Peyer's patch (tissue), 4 donors: ENCODE data around the gene LARP4B. TPM values are rescaled to one million over a fixed set of nuclear protein-coding genes. Genes with fewer than 3 reads are reported as not detected.

Experiments used
- DNase-seq, 3 donors: peaks; one replicate each; pipeline ENCODE4 v3.0.0-alpha.2; 2017 to 2019
- H3K27ac ChIP-seq, 4 donors: fragments of 200-600 bp; sonication (generic); one replicate each; pipeline ENCODE4 v1.5.1; 2016 to 2019
- H3K27me3 ChIP-seq, 2 donors: fragments of 200-600 bp; sonication (generic); one replicate each; pipeline ENCODE4 v1.5.1; 2019
- H3K36me3 ChIP-seq, 3 donors: fragments of 200-600 bp; sonication (generic); one replicate each; pipeline ENCODE4 v1.5.1; 2016 to 2019
- H3K4me1 ChIP-seq, 4 donors: fragments of 200-600 bp; sonication (generic); one replicate each; pipeline ENCODE4 v1.5.1; 2016 to 2019
- H3K4me3 ChIP-seq, 4 donors: fragments of 200-600 bp; sonication (generic); 1 replicate in 3 of 4; 2 replicates in 1 of 4; pipeline ENCODE4 v1.5.1; 2016 to 2019; ENCODE audit warnings: mild to moderate bottlenecking in 1 of 4
- H3K9me3 ChIP-seq, 4 donors: fragments of 200-600 bp; sonication (generic); one replicate each; pipeline ENCODE4 v1.5.1; 2016 to 2019; ENCODE audit warnings: mild to moderate bottlenecking in 1 of 4
- POLR2A ChIP-seq, 2 donors: fragments of 450-650 bp; IDR thresholded peaks; one replicate each; pipeline ENCODE4 v1.5.1; 2017; ENCODE audit warnings: antibody characterized with exemption in 2 of 2, mild to moderate bottlenecking in 2 of 2, moderate library complexity in 2 of 2
- total RNA-seq, 4 donors: library from RNA; depleted of rRNA; stranded (reverse); fragments of >200 nt; gene quantifications; one replicate each; pipeline ENCODE4 v1.1.0, GENCODE V29; 2016
- TF ChIP-seq, protein P1 (sequence below), 6 experiments: fragments of 450-650 bp in 4 of 6; fragments of 200-600 bp in 2 of 6; sonication (generic) in 1 of 6; IDR thresholded peaks; one replicate each; pipeline ENCODE4 v1.5.1; 2017 to 2019; ENCODE audit warnings: antibody characterized with exemption in 6 of 6, mild to moderate bottlenecking in 3 of 6, moderate library complexity in 1 of 6

Gene LARP4B
- total RNA-seq, 4 donors from 2014 or later: 77.2 to 106 (median 93.3) TPM

- no peaks in the 10 kb centered on the region for H3K27me3 ChIP-seq
- H3K27ac ChIP-seq: no peak overlapping the region
- TF ChIP-seq, protein P1, sequence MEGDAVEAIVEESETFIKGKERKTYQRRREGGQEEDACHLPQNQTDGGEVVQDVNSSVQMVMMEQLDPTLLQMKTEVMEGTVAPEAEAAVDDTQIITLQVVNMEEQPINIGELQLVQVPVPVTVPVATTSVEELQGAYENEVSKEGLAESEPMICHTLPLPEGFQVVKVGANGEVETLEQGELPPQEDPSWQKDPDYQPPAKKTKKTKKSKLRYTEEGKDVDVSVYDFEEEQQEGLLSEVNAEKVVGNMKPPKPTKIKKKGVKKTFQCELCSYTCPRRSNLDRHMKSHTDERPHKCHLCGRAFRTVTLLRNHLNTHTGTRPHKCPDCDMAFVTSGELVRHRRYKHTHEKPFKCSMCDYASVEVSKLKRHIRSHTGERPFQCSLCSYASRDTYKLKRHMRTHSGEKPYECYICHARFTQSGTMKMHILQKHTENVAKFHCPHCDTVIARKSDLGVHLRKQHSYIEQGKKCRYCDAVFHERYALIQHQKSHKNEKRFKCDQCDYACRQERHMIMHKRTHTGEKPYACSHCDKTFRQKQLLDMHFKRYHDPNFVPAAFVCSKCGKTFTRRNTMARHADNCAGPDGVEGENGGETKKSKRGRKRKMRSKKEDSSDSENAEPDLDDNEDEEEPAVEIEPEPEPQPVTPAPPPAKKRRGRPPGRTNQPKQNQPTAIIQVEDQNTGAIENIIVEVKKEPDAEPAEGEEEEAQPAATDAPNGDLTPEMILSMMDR (IDR thresholded peaks at IDR 0.05): no peak
- TF ChIP-seq POLR2A (IDR thresholded peaks at IDR 0.05): no peak
- no peak for DNase-seq
- H3K4me3 ChIP-seq: no peak overlapping the region
- H3K9me3 ChIP-seq: no peaks in the 10 kb centered on the region
- no peaks in the 10 kb centered on the region for H3K36me3 ChIP-seq
- H3K4me1 ChIP-seq: no peaks in the 10 kb centered on the region
Measured at GRCh38 chr10:775245-776075, 156.0 kb downstream of the LARP4B start.

- H3K4me1 ChIP-seq: no peaks in the 10 kb centered on the region
- no peak for DNase-seq
- no peak overlapping the region for H3K27ac ChIP-seq
- no peaks in the 10 kb centered on the region for H3K36me3 ChIP-seq
- H3K9me3 ChIP-seq: no peaks in the 10 kb centered on the region
- H3K4me3 ChIP-seq: no peak overlapping the region
- TF ChIP-seq, protein P1 (IDR thresholded peaks at IDR 0.05): no peak
- no peak for TF ChIP-seq POLR2A (IDR thresholded peaks at IDR 0.05)
- no peaks in the 10 kb centered on the region for H3K27me3 ChIP-seq
Measured at GRCh38 chr10:774661-775244, 156.8 kb downstream of the LARP4B start.

- no peak overlapping the region for H3K4me3 ChIP-seq
- H3K36me3 ChIP-seq: no peaks in the 10 kb centered on the region
- H3K4me1 ChIP-seq: no peaks in the 10 kb centered on the region
- H3K9me3 ChIP-seq: no peaks in the 10 kb centered on the region
- no peak for DNase-seq
- no peaks in the 10 kb centered on the region for H3K27me3 ChIP-seq
- TF ChIP-seq, protein P1 (IDR thresholded peaks at IDR 0.05): no peak
- no peak for TF ChIP-seq POLR2A (IDR thresholded peaks at IDR 0.05)
- no peak overlapping the region for H3K27ac ChIP-seq
Measured at GRCh38 chr10:774223-774622, 157.3 kb downstream of the LARP4B start.

DNA sequence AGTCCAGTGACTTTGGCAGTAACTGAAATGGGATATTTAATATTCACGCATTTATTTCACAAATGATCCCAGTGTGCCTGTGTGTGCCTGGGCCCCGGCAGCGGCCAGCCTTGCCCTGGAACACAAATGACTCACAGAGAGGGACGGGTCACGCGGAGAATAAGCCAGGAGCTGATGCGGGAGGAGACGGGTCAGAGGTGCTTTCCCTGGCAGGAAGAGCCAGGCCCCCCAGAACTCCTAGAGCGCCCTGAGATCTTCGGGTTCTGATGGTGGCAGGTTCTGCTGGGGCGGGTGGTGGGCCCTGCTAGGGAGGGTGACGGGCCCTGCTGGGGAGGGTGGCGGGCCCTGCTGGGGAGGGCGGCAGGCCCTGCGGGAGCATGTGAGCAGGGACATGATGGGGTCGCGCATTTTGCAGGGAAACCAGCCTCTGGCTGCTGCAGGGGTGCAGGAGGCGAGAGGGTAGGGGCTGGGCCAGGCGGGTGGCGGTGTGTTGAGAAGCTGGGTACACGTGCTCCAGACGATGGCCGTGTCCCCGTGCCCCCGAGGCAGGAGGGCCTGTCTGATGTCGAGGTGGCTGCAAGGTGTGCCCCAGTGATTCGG lies 157.8 kb downstream of the LARP4B start:
- no peaks in the 10 kb centered on the region for H3K4me1 ChIP-seq
- TF ChIP-seq POLR2A (IDR thresholded peaks at IDR 0.05): no peak
- TF ChIP-seq, protein P1 (IDR thresholded peaks at IDR 0.05): no peak

GRCh38 chr10:772227-772637 lies 159.3 kb downstream of the LARP4B start:
- no peaks in the 10 kb centered on the region for H3K9me3 ChIP-seq
- H3K36me3 ChIP-seq: no peaks in the 10 kb centered on the region
- no peak overlapping the region for H3K4me3 ChIP-seq
- H3K4me1 ChIP-seq: no peaks in the 10 kb centered on the region
- no peaks in the 10 kb centered on the region for H3K27me3 ChIP-seq
- DNase-seq: no peak
- TF ChIP-seq POLR2A (IDR thresholded peaks at IDR 0.05): no peak
- TF ChIP-seq, protein P1 (IDR thresholded peaks at IDR 0.05): no peak
- H3K27ac ChIP-seq: no peak overlapping the region

More for the DNA sequence above, 157.8 kb downstream of the LARP4B start:
- Histone ChIP-seq H3K27ac (no peak overlapping the region), H3K9me3 (no peaks in the 10 kb centered on the region), H3K36me3 (no peaks in the 10 kb centered on the region), H3K4me3 (no peak overlapping the region), H3K27me3 (no peaks in the 10 kb centered on the region)
- DNase-seq: no peak
